Forelimb muscle (tissue), 1 donor: ENCODE measurements around the gene KLK1. TPM values are rescaled to one million over a fixed set of nuclear protein-coding genes. Genes with fewer than 3 reads are reported as not detected.
"Not testable (repeated sequence)": the region's sequence is repeated elsewhere in the genome, so short reads cannot be mapped to it uniquely, and the experiment has no call there.

ENCODE experiments used
- DNase-seq: peaks from one replicate; pipeline ENCODE4 v3.0.0-alpha.2; 2013; ENCODE audit warnings: low read depth
- polyA plus RNA-seq: library from polyadenylated mRNA; unstranded; fragments of 120-200 nt; gene quantifications from one replicate; pipeline ENCODE4 v1.2.1, GENCODE V29; 2013; ENCODE audit not compliant: insufficient read length

Gene KLK1
- polyA plus RNA-seq, 1 donor, result 0.56 TPM

DNA sequence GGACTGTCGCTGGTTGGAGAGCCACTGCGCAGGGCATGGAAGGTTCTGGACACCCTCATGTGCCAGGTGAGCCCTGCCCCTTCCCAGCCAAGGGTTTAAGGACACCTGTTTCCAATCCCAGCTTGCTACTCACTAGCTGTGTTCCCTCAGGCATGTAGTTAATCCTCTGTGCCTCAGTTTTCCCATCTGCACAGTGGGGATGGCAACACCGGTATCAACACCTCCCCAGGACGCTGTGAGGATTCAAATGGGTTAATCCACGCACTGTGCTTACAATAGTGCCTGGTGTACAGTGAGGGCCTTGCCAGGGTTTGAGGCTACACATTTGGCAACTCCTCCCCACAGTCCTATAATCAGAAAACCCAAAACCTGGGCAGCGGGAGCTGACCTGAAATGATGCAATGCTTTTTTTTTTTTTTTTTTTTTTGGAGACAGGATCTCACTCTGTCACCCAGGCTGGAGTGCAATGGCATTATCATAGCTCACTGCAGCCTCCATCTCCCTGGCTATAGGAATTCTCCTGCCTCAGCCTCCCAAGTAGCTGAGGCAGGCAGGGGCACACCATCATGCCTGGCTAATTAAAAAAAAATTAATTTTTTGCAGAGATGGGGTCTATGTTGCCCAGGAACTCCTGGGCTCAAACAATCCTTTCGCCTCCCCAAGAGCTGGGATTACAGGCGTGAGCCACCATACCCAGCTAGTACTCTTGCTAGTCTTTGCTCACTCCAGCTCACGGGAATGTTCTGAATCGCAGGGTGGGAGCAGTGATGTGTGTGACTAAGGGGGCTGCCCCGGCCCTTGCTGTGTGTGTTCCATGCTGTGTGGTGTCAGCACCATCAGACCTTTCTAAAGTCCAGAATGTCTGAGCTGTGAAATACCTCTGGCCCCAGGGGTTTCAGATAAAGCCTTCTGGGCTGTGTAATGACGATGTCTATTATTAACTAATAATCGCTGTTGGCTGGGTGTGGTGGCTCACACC lies 31.0 kb downstream of the KLK1 start:
- no peak for DNase-seq

DNA sequence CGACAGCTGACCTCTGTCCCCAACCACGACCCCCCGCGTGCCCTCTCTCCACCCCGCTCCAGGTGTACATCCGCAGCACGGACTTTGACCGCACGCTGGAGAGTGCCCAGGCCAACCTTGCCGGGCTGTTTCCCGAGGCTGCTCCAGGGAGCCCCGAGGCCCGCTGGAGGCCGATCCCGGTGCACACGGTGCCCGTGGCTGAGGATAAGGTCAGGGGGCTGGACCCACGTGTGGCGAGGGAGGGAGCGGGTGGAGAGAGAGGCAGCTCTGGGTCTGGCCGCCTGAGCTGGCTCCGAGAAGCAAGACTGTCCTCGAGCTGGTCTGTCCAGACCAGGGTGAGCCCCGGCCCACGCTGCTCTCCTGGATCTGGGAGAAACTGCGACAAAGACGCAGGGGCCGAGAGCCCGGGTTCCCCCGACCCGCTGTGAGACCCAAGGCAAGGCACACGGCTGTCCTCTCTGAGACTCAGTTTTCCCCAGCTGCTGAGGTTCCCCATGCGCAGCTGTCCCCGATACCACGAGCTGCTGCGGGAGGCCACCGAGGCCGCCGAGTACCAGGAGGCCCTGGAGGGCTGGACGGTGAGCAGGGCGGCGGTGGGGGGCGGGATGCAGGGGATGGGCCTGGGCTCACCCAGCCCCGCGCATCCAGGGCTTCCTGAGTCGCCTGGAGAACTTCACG lies 31.9 kb downstream of the KLK1 start:
- no peak for DNase-seq

DNA sequence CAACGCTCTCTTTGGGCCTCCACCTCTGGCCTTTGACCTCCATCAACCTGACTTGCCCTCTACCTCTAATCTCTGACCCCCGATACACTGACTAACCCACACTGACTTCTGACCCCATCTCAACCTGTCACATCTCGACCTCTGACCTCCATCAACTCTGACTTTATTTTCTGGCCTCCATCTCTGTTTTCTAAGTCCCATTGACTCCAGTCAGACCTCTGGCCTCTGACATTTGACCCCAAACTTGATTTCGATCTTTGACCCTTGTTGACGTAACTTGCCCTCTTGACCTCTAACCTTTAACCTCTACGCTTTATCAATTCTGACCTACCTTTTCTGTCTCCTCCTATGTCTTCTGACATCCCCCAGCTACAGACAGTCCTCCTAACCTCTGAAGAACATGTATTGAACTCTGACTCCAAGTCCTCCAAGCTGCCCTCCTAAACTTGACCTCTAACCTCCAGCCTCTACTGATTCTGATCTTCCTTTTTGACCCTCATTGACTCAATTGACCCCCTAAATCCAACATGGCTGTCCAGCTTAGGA lies 32.6 kb downstream of the KLK1 start:
- no peak for DNase-seq

DNA sequence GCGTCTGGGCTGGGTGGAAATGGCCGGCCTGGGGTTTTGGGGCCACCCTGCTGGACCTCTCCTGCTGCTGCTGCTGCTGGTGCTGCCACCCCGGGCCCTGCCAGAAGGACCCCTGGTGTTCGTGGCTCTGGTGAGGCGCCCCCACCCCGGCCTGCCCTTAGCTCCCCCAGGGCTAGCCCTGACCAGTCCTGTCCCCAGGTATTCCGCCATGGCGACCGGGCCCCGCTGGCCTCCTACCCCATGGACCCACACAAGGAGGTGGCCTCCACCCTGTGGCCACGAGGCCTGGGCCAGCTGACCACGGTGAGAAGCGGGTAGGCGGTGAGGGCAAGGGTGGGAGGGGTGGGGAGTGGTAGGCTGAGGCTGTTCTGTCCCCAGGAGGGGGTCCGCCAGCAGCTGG lies 33.2 kb downstream of the KLK1 start, which contains the start of gene ACP4:
Gene ACP4 (plus strand): TSS at position 20 of the 400 bp plus-strand sequence. CDS start 0 bp downstream, at position 20.
- no peak for DNase-seq

DNA sequence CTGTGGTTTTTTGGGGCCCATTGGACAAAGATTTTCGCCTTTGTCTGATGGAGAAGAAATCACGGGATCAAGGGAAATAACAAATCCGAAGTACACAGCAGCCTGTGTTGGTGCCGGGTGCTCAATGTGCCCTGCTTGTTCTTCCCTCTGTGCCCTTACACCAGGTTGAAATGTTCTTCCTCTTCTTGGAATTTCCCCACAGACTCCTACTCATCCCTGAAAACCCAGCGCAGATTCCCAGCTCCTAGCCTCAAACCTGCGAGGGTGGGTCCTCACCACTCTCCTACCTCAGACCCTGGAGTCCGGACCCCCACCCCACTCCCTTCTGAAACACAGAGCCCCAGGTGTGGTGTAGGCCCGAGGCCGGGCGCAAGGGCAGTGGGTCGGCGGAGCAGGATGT lies 38.3 kb downstream of the KLK1 start:
- DNase-seq, result no peak

DNA sequence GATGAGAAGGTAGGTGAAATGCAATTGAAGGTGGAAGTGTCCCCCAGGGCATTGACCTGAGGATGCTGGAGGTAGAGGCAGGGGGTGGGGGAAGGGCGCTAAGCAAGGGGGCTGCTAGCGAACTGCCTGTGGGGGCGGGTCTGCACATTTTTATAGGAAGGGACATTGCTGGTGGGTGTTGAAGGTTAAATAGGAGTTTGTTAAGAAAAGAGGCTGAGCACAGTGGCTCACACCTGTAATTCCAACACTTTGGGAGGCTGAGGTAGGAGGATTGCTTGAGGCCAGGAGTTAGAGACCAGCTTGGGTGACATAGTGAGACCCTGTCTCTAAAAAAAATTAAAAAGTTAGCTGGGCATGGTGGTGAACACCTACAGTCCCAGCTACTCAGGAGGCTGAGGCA lies 38.9 kb downstream of the KLK1 start:
- DNase-seq, result no peak

DNA sequence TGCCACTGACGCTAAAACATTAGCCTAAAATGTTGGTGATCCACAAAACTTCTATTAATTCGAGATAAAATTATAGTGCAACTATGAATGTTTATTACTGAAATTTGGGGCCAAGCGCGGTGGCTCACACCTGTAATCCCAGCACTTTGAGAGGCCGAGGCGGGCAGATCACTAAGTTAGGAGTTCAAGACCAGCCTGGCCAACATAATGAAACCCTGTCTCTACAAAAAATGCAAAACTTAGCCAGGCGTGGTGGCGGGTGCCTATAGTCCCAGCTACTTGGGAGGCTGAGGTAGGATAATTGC lies 39.8 kb downstream of the KLK1 start:
- not testable (repeated sequence) for DNase-seq

DNA sequence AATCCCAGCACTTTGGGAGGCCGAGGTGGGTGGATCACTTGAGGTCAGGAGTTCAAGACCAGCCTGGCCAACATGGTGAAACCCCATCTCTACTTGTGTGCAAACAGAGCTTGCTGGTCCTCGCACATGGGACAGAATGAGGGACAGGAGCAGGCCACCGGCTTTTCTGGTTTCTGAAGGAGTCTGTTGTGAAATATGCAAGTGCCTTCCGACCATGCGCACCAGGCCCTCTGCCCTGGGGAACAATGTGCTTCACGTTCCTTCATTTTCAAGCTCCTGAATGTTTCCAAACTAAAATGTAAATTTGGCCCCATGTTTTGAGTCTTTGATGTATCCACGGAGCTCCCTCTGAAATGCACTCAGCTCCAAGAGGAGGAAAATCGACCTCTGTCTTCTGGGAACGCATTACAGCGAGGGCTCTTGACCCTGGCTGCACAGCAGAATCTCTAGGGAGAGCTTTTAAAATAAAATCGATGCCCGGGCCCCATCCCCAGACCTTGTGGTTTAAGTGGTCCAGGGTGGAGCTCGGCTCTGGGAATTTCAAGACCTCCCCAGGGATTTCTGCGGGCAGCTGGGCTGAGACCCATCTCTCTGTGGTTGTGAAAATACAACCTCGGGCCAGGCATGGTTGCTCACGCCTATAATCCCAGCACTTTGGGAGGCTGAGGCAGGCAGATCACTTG lies 42.7 kb downstream of the KLK1 start:
- DNase-seq, result no peak

DNA sequence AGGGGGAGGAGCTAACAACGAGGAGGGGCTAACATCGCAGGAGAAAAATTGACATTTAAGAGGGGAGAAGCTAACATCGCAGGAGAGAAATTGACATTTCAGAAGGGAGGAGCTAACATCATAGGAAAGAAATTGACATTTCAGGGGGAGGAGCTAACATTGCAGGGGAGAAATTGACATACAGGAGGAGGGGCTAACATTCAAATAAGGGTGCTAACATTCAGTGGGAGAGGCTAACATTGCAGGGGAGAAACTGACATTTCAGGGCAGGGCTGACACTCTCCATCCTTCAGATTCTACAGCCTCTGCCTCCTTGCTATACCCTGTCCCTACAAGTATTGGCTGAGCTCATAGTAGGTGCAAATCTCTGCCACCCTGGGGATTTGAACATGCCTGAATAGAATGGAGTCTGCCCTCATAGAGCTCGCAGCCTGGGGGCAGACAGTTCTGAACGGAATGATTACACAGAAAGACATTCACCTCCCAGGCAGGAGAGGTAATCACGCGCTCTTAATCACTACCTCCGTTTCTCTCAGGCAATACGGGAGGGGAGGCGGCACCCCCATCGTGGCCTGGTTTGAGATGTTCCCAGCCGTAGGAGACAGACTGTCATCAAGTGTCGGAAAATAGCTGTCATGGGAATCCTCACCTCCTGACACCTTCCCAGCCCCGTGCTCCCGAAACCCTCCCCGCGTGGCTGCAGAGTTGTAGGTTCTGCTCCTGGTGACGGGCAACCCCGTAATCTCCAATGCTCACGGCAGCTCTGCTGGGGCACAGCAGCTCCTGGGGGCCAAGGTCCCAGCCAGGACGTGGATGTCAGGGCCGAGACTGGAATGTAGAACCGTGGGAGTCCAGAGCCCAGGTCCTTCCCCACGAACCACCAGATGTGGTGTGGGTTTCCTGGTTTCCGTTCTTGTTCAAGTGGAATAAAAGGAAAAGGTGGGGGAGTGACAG lies 43.8 kb downstream of the KLK1 start:
- DNase-seq, result no peak

DNA sequence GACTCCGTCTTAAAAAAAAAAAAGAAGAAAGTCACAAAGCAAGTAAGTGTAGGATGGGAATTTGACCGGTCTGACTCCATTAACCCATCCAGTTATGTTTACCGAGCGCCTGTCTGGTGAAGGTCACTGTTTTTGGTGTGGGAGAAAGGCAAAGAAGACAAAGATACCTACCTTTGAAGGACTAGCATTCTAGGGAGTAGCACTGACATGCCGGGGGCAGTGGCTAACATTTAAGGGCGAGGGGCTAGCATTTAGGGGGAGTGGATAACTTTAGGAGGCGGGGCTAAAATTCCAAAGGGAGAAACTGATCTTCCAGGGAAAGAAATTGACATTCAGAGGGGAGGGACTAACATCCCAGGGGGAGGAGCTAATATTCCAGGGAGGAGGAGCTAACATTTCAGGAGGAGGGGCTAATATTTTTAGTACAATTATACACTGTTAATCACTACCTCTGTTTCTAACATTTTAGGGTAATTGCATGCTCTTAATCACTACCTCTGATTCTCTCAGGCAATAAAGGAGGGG lies 44.6 kb downstream of the KLK1 start:
- no peak for DNase-seq

DNA sequence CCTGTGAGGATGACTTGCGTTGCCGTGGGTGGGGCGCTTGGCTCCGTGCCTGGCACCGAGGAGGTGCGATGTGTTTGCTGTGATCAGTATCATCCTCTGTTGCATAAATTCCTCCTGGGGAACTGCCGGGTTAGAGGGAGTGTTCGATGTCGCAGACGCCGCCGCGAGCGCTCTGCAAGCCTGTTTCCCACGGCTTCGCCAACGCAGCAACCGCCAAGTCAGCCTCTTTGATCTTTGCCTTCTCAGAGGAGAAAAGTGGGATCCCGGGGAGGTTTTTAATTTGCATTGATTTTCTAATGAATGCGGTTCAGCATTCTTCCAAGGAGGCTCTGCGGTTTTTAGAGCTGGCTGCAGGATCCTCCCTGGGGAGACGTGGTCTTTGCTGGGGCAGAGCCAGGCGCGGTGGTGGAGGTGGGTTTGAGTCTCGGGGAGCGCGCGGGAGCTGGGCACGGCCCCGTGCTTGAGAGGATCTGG lies 45.7 kb downstream of the KLK1 start:
- DNase-seq, result no peak

DNA sequence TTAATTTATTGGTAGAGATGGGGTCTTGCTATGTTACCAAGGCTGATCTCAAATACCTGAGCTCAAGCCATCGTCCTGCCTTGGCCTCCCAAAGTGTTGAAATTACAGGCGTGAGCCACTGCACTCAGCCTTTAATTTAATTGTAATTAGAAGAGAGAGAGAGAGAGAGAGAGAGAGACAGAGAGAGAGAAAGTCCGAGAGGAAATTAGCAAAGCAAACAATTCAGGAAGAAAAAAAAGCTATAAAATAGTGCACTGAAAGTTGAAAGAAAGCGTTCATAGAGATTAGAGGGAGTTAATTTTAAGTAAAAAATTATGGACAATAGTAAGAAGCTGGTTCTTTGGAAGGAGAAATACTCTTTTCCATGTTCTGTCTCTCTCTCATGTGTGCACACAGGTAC lies 46.3 kb downstream of the KLK1 start:
- DNase-seq, result no peak

DNA sequence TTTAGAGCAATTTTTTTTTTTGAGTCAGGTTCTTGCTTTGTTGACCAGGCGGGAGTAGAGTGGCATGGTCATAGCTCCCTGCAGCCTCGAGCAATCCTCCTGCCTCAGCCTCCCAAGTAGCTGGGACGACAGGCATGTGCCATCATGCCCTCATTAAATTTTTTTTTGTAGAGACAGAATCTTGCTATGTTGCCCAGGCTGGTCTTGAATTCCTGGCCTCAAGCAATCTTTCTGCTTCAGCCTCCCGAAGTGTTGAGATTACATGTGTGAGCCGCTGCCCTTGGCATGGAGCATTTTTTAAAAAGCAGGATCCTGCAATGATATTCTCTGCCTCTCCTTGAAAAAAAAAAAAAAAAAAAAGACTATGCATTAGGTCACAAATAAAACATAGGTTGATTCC lies 47.5 kb downstream of the KLK1 start:
- no peak for DNase-seq

DNA sequence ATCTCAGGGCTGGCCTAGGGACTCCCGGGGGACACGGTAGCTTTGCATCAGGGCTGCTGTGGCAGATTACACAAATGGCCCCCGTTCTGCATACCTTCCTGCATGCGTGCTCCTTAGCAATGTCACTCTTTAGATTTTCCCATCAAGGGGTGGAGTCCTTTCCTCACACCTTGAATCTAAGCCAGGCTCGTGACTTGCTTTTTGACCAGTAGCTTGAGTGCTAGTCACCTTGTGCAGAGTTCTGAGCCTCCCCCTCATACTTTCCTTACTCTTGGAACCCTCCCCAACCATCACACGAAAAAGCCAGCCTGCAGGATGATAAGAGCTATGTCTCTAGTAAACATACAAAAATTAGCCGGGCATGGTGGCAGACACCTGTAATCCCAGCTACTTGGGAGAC lies 50.1 kb downstream of the KLK1 start:
- DNase-seq, result not testable (repeated sequence)

DNA sequence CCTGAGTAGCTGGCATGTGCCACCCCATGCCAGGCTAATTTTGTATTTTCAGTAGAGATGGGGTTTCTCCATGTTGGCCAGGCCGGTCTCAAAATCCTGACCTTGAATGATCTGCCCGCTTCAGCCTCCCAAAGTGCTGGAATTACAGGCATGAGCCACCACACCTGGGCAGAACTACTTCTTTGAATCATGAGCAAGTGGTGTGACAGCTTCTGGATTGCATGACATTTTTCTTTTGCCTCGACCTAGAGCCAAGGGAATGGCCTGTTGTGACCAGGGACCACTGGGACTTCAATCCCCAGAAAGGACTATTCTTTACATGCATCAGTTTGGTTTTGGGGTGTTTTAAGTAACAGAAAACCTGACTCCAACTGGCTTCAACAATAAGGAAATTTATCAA lies 50.7 kb downstream of the KLK1 start:
- not testable (repeated sequence) for DNase-seq

DNA sequence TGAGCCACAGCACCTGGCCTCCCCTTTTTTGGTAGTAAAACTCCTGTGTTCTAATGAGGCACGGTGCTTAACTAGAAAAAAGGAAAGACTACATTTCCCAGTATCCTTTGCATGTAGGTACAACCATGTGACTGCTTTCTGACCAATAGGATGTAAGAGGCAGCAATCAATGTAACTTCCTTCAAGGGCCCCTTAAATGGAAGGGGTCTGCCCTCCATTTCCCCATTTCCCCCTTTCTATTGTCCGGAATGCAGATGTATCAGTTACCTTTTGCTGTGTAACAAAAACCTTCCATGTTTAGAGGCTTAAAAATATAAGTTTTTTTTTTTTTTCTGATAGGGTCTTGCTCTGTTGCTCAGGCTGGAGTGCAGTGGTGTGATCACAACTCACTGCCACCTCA lies 51.1 kb downstream of the KLK1 start:
- no peak for DNase-seq

DNA sequence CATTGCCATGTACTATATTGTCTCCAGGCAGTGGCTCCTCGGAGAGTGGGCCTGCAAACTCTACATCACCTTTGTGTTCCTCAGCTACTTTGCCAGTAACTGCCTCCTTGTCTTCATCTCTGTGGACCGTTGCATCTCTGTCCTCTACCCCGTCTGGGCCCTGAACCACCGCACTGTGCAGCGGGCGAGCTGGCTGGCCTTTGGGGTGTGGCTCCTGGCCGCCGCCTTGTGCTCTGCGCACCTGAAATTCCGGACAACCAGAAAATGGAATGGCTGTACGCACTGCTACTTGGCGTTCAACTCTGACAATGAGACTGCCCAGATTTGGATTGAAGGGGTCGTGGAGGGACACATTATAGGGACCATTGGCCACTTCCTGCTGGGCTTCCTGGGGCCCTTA lies 52.7 kb downstream of the KLK1 start:
- no peak for DNase-seq

DNA sequence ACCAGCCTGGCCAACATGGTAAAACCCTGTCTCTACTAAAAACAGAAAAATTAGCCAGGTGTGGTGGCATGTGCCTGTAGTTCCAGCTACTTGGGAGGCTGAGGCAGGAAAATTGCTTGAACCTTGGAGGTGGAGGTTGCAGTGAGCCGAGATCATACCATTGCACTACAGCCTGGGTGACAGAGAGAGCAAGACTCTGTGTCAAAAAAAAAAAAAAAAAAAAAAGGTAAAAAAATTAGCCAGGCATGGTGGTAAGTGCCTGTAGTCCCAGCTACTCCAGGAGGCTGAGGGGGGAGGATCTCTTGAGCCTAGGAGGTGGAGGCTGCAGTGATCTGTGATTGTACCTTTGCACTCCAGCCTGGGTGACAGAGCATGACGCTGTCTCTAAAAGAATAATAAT lies 53.4 kb downstream of the KLK1 start, which contains the start of gene GPR32:
Gene GPR32 (plus strand): TSS at position 301 of the 400 bp plus-strand sequence. CDS start 137 bp downstream, outside the sequence.
- not testable (repeated sequence) for DNase-seq
